ENCODE data around the gene SEH1L. TPM values are rescaled to one million over a fixed set of nuclear protein-coding genes. Genes with fewer than 3 reads are reported as not detected.

SEH1L gene
- polyA plus RNA-seq, 2 of the 4 experiments (the other 2 are of a cell fraction) = 31.6 to 63.1 TPM

DNA sequence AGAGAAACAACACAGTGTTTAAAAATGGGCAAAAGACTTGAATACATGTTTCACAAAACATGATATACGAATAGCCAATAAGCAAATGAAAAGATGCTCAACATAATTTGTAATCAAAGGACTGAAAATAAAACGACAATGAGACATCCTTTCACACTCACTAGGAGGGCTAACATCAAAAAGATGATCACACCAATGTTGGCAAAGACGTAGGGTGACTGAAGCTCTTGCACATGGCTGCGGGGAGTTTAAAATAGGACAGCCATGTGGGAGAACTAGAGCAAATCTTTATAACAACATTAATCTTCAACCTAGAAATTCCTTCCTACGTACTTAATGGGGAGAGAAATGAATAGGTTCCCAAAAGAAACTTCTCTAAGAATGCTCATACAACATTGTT is 19.2 kb upstream of the SEH1L start:
- ATAC-seq = no peak
- 69% methylated on average over 5 of the region's 5 CpGs for whole genome bisulfite sequencing (ENCODE audit: missing lambda C conversion rate)
- no peak for FAIRE-seq
- no peak overlapping the region for H3K4me2 ChIP-seq
- no peak for DNase-seq (ENCODE audit: low read depth in 1 of 2, low spot score in 1 of 2)
- CTCF ChIA-PET = interaction anchor here (1.3 to 2.9 kb wide), 4 partner anchors 184 to 537 kb away, joined by 3 to 14 read pairs (median 6); no protein-coding TSS in a partner anchor
- no peak for TF ChIP-seq HOXB13 (CRISPR knock-in tag; IDR thresholded peaks at IDR 0.05; ENCODE audit: low read depth)
- TF ChIP-seq, protein P1, sequence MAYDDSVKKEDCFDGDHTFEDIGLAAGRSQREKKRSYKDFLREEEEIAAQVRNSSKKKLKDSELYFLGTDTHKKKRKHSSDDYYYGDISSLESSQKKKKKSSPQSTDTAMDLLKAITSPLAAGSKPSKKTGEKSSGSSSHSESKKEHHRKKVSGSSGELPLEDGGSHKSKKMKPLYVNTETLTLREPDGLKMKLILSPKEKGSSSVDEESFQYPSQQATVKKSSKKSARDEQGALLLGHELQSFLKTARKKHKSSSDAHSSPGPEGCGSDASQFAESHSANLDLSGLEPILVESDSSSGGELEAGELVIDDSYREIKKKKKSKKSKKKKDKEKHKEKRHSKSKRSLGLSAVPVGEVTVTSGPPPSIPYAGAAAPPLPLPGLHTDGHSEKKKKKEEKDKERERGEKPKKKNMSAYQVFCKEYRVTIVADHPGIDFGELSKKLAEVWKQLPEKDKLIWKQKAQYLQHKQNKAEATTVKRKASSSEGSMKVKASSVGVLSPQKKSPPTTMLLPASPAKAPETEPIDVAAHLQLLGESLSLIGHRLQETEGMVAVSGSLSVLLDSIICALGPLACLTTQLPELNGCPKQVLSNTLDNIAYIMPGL (CRISPR knock-in tag; IDR thresholded peaks at IDR 0.05; ENCODE audit: borderline replicate concordance) = no peak
- no peak for TF ChIP-seq RFX5 (IDR thresholded peaks at IDR 0.05)
- TF ChIP-seq RAD21 (conservative IDR thresholded peaks at IDR 0.05 in 1 of 2, IDR thresholded peaks at IDR 0.05 in 1 of 2) = no peak
- no peak for TF ChIP-seq POLR2AphosphoS2 (conservative IDR thresholded peaks at IDR 0.05; ENCODE audit: low read length)
- no peak for TF ChIP-seq TFCP2L1 (CRISPR knock-in tag; IDR thresholded peaks at IDR 0.05)
- TF ChIP-seq MYC (IDR thresholded peaks at IDR 0.05; ENCODE audit: borderline replicate concordance, low read length) = no peak
- no peak for TF ChIP-seq NR3C1 (IDR thresholded peaks at IDR 0.05)
- TF ChIP-seq FOSL2 (IDR thresholded peaks at IDR 0.05) = no peak
- no peak for TF ChIP-seq FOSL2 (CRISPR knock-in tag; IDR thresholded peaks at IDR 0.05)
- TF ChIP-seq, protein P2, sequence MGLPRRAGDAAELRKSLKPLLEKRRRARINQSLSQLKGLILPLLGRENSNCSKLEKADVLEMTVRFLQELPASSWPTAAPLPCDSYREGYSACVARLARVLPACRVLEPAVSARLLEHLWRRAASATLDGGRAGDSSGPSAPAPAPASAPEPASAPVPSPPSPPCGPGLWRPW (IDR thresholded peaks at IDR 0.05) = no peak
- TF ChIP-seq BHLHE40 (IDR thresholded peaks at IDR 0.05; ENCODE audit: low read depth, low read length) = no peak
- no peak for TF ChIP-seq ZFP36 (IDR thresholded peaks at IDR 0.05; ENCODE audit: borderline replicate concordance, partially characterized antibody)
- no peak for TF ChIP-seq KDM1A (IDR thresholded peaks at IDR 0.05; ENCODE audit: low read depth)
- TF ChIP-seq RNF2 (IDR thresholded peaks at IDR 0.05; ENCODE audit: borderline replicate concordance, low read depth) = no peak
- POLR2A ChIA-PET = no interaction called here
- no peak overlapping the region for H3K27ac ChIP-seq
- H3K9me3 ChIP-seq = no peaks in the 10 kb centered on the region
- H3K4me3 ChIP-seq = no peak overlapping the region
- no peaks in the 10 kb centered on the region for H3K4me1 ChIP-seq

DNA sequence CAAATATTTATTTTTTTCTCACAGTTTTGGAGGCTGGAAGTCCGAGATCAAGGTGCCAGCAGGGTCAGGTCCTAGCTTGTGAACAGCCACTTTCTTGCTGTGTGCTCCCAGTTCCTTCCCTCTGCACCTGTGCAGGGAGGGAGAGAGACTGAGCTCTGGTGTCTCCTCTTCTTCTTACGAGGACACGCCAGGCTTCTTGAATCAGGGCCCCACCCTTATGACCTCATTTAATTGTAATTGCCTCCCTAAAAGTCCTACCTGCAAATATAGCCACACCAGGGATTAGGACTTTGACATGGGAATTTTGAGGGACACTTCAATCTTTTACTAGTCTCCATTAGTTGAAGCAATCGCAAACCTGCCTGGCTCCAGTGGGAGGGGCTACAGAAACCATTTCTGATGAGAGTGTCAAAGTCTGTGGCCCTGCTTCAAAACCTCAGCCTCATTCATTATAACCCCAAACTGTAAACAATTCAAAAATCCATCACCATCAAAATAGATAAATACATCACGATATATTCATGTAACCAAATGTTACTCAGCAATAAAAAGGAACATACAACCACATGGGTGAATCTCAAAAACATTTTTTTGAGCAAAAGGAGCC is 18.2 kb upstream of the SEH1L start:
- H3K4me2 ChIP-seq = no peak overlapping the region
- no peak for ATAC-seq
- no peak for TF ChIP-seq RAD21 (conservative IDR thresholded peaks at IDR 0.05 in 1 of 2, IDR thresholded peaks at IDR 0.05 in 1 of 2)
- TF ChIP-seq, protein P3, sequence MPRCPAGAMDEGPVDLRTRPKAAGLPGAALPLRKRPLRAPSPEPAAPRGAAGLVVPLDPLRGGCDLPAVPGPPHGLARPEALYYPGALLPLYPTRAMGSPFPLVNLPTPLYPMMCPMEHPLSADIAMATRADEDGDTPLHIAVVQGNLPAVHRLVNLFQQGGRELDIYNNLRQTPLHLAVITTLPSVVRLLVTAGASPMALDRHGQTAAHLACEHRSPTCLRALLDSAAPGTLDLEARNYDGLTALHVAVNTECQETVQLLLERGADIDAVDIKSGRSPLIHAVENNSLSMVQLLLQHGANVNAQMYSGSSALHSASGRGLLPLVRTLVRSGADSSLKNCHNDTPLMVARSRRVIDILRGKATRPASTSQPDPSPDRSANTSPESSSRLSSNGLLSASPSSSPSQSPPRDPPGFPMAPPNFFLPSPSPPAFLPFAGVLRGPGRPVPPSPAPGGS (IDR thresholded peaks at IDR 0.05) = no peak
- no peak for TF ChIP-seq ZFP36 (IDR thresholded peaks at IDR 0.05; ENCODE audit: borderline replicate concordance, partially characterized antibody)
- no peak for TF ChIP-seq BHLHE40 (IDR thresholded peaks at IDR 0.05; ENCODE audit: low read depth, low read length)
- no peak for TF ChIP-seq HEYL (CRISPR knock-in tag; IDR thresholded peaks at IDR 0.05)
- no peak for TF ChIP-seq JUN (IDR thresholded peaks at IDR 0.05)
- no peak for TF ChIP-seq SMC3 (IDR thresholded peaks at IDR 0.05)
- no peak for TF ChIP-seq HOXB13 (CRISPR knock-in tag; IDR thresholded peaks at IDR 0.05; ENCODE audit: low read depth)
- no peak for TF ChIP-seq RFX5 (IDR thresholded peaks at IDR 0.05)
- no peak for TF ChIP-seq ESRRA (IDR thresholded peaks at IDR 0.05; ENCODE audit: borderline replicate concordance, low read length)
- no peak for TF ChIP-seq TFCP2L1 (CRISPR knock-in tag; IDR thresholded peaks at IDR 0.05)
- no peak for TF ChIP-seq KDM1A (IDR thresholded peaks at IDR 0.05; ENCODE audit: low read depth)
- TF ChIP-seq, protein P4, sequence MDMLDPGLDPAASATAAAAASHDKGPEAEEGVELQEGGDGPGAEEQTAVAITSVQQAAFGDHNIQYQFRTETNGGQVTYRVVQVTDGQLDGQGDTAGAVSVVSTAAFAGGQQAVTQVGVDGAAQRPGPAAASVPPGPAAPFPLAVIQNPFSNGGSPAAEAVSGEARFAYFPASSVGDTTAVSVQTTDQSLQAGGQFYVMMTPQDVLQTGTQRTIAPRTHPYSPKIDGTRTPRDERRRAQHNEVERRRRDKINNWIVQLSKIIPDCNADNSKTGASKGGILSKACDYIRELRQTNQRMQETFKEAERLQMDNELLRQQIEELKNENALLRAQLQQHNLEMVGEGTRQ (IDR thresholded peaks at IDR 0.05) = no peak
- no peak for TF ChIP-seq GATA3 (IDR thresholded peaks at IDR 0.05; ENCODE audit: borderline replicate concordance)
- TF ChIP-seq, protein P5, sequence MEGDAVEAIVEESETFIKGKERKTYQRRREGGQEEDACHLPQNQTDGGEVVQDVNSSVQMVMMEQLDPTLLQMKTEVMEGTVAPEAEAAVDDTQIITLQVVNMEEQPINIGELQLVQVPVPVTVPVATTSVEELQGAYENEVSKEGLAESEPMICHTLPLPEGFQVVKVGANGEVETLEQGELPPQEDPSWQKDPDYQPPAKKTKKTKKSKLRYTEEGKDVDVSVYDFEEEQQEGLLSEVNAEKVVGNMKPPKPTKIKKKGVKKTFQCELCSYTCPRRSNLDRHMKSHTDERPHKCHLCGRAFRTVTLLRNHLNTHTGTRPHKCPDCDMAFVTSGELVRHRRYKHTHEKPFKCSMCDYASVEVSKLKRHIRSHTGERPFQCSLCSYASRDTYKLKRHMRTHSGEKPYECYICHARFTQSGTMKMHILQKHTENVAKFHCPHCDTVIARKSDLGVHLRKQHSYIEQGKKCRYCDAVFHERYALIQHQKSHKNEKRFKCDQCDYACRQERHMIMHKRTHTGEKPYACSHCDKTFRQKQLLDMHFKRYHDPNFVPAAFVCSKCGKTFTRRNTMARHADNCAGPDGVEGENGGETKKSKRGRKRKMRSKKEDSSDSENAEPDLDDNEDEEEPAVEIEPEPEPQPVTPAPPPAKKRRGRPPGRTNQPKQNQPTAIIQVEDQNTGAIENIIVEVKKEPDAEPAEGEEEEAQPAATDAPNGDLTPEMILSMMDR (IDR thresholded peaks at IDR 0.05) = no peak
- TF ChIP-seq TP53 (CRISPR knock-in tag; IDR thresholded peaks at IDR 0.05) = no peak
- 69% methylated on average over 5 of the region's 5 CpGs for WGBS (ENCODE audit: missing lambda C conversion rate)
- no peak overlapping the region for H3K27ac ChIP-seq
- H3K4me1 ChIP-seq = 0 out of 3 replicates have a peak, but pooled peaks cover under 1% of the 10 kb centered on the region
- no peaks in the 10 kb centered on the region for H3K9me3 ChIP-seq
- POLR2A ChIA-PET = no interaction called here
- no peak for DNase-seq (ENCODE audit: low read depth in 1 of 2, low spot score in 1 of 2)
- CTCF ChIA-PET = interaction anchor here (1.7 to 2.9 kb wide), 3 partner anchors 185 to 538 kb away, joined by 6 to 14 read pairs (median 7); no protein-coding TSS in a partner anchor
- no peak overlapping the region for H3K4me3 ChIP-seq
- FAIRE-seq = no peak
